Keratinocyte (primary cell): ENCODE data around the gene RASA1. TPM values are rescaled to one million over a fixed set of nuclear protein-coding genes. Genes with fewer than 3 reads are reported as not detected.

Experiments
- DNase-seq: peaks from one replicate; pipeline ENCODE4 v3.0.0-alpha.2; 2011; ENCODE audit warnings: low read depth, missing footprints, low spot score
- FAIRE-seq: peaks from 2 replicates; lab custom pipeline; 2011; peaks lifted over from hg19 to GRCh38; lab: Jason Lieb, UNC
- H2AFZ ChIP-seq: 2 replicates; pipeline ENCODE4 v1.6.0; 2012; ENCODE audit warnings: low read length, control low read depth, inconsistent platforms; ENCODE audit not compliant: control insufficient read depth
- H3K27ac ChIP-seq: 2 replicates; pipeline ENCODE4 v1.5.1; 2011; ENCODE audit warnings: low read length; ENCODE audit not compliant: control insufficient read depth, insufficient read depth
- H3K27me3 ChIP-seq: 3 replicates; pipeline ENCODE4 v1.6.0; 2011; ENCODE audit warnings: low read length; ENCODE audit not compliant: control insufficient read depth, insufficient read depth; ENCODE audit errors: extremely low read depth
- H3K36me3 ChIP-seq, 2 experiments: 2 replicates in 1 of 2; 3 replicates in 1 of 2; pipeline ENCODE4 v1.5.1; 2011; ENCODE audit warnings: low read length in 2 of 2, mild to moderate bottlenecking in 1 of 2; ENCODE audit not compliant: control insufficient read depth in 2 of 2, insufficient read depth in 2 of 2; ENCODE audit errors: extremely low read depth in 1 of 2
- H3K4me1 ChIP-seq: 3 replicates; pipeline ENCODE4 v1.5.1; 2011; ENCODE audit warnings: low read length; ENCODE audit not compliant: control insufficient read depth, insufficient read depth; ENCODE audit errors: extremely low read depth
- H3K4me2 ChIP-seq: 3 replicates; pipeline ENCODE4 v1.6.0; 2011; ENCODE audit warnings: low read depth, low read length; ENCODE audit not compliant: control insufficient read depth, insufficient read depth; ENCODE audit errors: extremely low read depth
- H3K4me3 ChIP-seq, 3 experiments: fragments of 200-600 bp in 1 of 3; sonication (generic) in 1 of 3; 2 replicates in 2 of 3; 3 replicates in 1 of 3; pipeline ENCODE4 v1.5.1; 2011 to 2016; ENCODE audit warnings: low read length in 3 of 3, mild to moderate bottlenecking in 3 of 3, control low read depth in 2 of 3, inconsistent platforms in 1 of 3, low read depth in 1 of 3, mixed read lengths in 1 of 3, mixed run types in 1 of 3, moderate library complexity in 1 of 3; ENCODE audit not compliant: control insufficient read depth in 2 of 3, insufficient read depth in 2 of 3; ENCODE audit errors: extremely low read depth in 1 of 3
- H3K79me2 ChIP-seq: 2 replicates; pipeline ENCODE4 v1.6.0; 2012; ENCODE audit warnings: low read length; ENCODE audit not compliant: control insufficient read depth, insufficient read depth
- H3K9ac ChIP-seq: 3 replicates; pipeline ENCODE4 v1.6.0; 2011; ENCODE audit warnings: low read length; ENCODE audit not compliant: control insufficient read depth, insufficient read depth; ENCODE audit errors: extremely low read depth
- H3K9me1 ChIP-seq: 3 replicates; pipeline ENCODE4 v1.6.0; 2011; ENCODE audit warnings: low read length; ENCODE audit not compliant: control insufficient read depth, insufficient read depth; ENCODE audit errors: extremely low read depth
- H3K9me3 ChIP-seq: 2 replicates; pipeline ENCODE4 v1.5.1; 2012; ENCODE audit warnings: low read depth, low read length; ENCODE audit not compliant: control insufficient read depth
- H4K20me1 ChIP-seq: 3 replicates; pipeline ENCODE4 v1.6.0; 2011; ENCODE audit warnings: low read length; ENCODE audit not compliant: control insufficient read depth, insufficient read depth; ENCODE audit errors: extremely low read depth
- CTCF ChIP-seq, 3 experiments: IDR thresholded peaks in 1 of 3; conservative IDR thresholded peaks in 1 of 3; optimal IDR thresholded peaks in 1 of 3; 2 replicates in 2 of 3; 3 replicates in 1 of 3; pipeline versions ENCODE3 to v1.5.1; 2011; ENCODE audit warnings: low read length in 3 of 3, mild to moderate bottlenecking in 3 of 3, moderate library complexity in 2 of 3, control low read depth in 1 of 3, inconsistent platforms in 1 of 3; ENCODE audit not compliant: insufficient read depth in 2 of 3; ENCODE audit errors: extremely low read depth in 1 of 3
- EZH2 ChIP-seq: IDR thresholded peaks from one replicate; pipeline ENCODE4 v1.6.1; 2012; ENCODE audit warnings: inconsistent platforms, mild to moderate bottlenecking, low read length, moderate library complexity
- dilution Hi-C: fragments of 300-500 bp; cut with MboI; formaldehyde crosslinking; loops from one replicate; pipeline ENCODE4 v1.7.0; 2020; ENCODE audit warnings: low sequenced_read_pairs; ENCODE audit not compliant: extremely low pct_ligation_motif_present
- polyA plus RNA-seq, 5 experiments: library from polyadenylated mRNA; depleted of rRNA in 3 of 5; stranded (reverse) in 3 of 5; stranded (forward) in 1 of 5; unstranded in 1 of 5; fragments of >200 nt; gene quantifications; 1 replicate in 1 of 5; 2 replicates in 3 of 5; 3 replicates in 1 of 5; pipeline versions ENCODE4 v1.2.1 to v1.2.3, GENCODE V29; 2011 to 2012; ENCODE audit warnings: missing spikeins in 2 of 5, low read depth in 1 of 5, low replicate concordance in 1 of 5

RASA1 gene
- polyA plus RNA-seq, 1 donor (not counting 4 experiments of a cell fraction or from before 2014, with no cell fraction given) = 57.9 TPM

GRCh38 chr5:87327998-87328397 lies 60.3 kb downstream of the RASA1 start:
- H3K9me1 ChIP-seq = no peaks in the 10 kb centered on the region
- TF ChIP-seq EZH2 (no peak), CTCF (optimal IDR thresholded peaks at IDR 0.05 in 1 of 3, IDR thresholded peaks at IDR 0.05 in 1 of 3, conservative IDR thresholded peaks at IDR 0.05 in 1 of 3; ENCODE audit: extremely low read depth in 1 of 3, insufficient read depth in 2 of 3, low read length in 3 of 3) (no peak)
- H3K79me2 ChIP-seq = peaks cover 70% of the 10 kb centered on the region
- no peaks in the 10 kb centered on the region for H3K36me3 ChIP-seq
- no peaks in the 10 kb centered on the region for H3K9me3 ChIP-seq
- no peaks in the 10 kb centered on the region for H3K4me1 ChIP-seq
- no peaks in the 10 kb centered on the region for H3K27me3 ChIP-seq
- FAIRE-seq (peak; percentile 9), DNase-seq (no peak)
- no peak overlapping the region for H3K9ac ChIP-seq
- H3K4me3 ChIP-seq = no peak overlapping the region
- no peaks in the 10 kb centered on the region for H4K20me1 ChIP-seq
- H3K4me2 ChIP-seq = no peak overlapping the region
- dilution Hi-C loops = no loop called here
- no peak overlapping the region for H2AFZ ChIP-seq
- H3K27ac ChIP-seq = no peak overlapping the region

- no peak for TF ChIP-seq EZH2
- no peak for TF ChIP-seq CTCF (optimal IDR thresholded peaks at IDR 0.05 in 1 of 3, IDR thresholded peaks at IDR 0.05 in 1 of 3, conservative IDR thresholded peaks at IDR 0.05 in 1 of 3; ENCODE audit: extremely low read depth in 1 of 3, insufficient read depth in 2 of 3, low read length in 3 of 3)
- Histone ChIP-seq H3K9me1 (no peaks in the 10 kb centered on the region), H3K27ac (no peak overlapping the region), H3K9me3 (no peaks in the 10 kb centered on the region), H3K4me1 (no peaks in the 10 kb centered on the region), H2AFZ (no peak overlapping the region), H3K9ac (no peak overlapping the region), H4K20me1 (no peaks in the 10 kb centered on the region), H3K4me3 (no peak overlapping the region), H3K27me3 (no peaks in the 10 kb centered on the region), H3K4me2 (no peak overlapping the region), H3K79me2 (peaks cover 60% of the 10 kb centered on the region), H3K36me3 (peaks cover 2 to 3% of the 10 kb centered on the region in 2 experiments)
- FAIRE-seq = no peak
- dilution Hi-C loops = no loop called here
- no peak for DNase-seq
These were observed 61.4 kb downstream of the RASA1 start for GRCh38 chr5:87329114-87329513.
